Fibroblast of pulmonary artery (primary cell): ENCODE measurements around the gene LRP1B.

ENCODE experiments used
- DNase-seq: peaks from one replicate; pipeline ENCODE4 v3.0.0-alpha.2; 2010; ENCODE audit warnings: low read depth
- H3K4me3 ChIP-seq: replicated peaks from 2 replicates; pipeline ENCODE4 v1.5.1; 2011; ENCODE audit warnings: low read depth, mild to moderate bottlenecking, control low read depth, low read length, moderate library complexity
- CTCF ChIP-seq: IDR thresholded peaks from 2 replicates; pipeline ENCODE4 v1.5.1; 2011; ENCODE audit warnings: mild to moderate bottlenecking, control low read depth, low read length, inconsistent platforms; ENCODE audit errors: missing control alignments

The LRP1B gene

GRCh38 chr2:142025394-142025793 lies 105.4 kb downstream of the LRP1B start:
- TF ChIP-seq CTCF: no peak
- no peak overlapping the region for H3K4me3 ChIP-seq
- DNase-seq: no peak

DNA sequence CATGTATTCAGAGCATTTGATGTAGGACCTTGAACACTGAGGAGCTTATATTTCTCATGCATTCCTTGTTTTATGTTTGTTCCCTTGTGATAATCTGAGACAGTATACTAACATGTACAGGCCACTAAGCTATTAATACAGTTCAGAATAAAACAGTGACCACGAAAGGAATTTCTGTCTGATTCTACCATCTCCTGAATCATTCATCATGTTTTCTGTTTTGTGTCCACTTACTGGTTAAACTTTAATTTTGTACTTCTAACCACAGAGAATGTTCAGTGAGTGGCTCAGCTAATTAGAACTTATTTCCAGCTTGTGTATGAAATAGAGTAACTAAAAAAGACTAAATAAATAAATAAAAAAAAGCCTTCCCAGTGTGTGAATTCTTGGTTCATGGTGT lies 110.4 kb downstream of the LRP1B start:
- no peak for DNase-seq
- H3K4me3 ChIP-seq: no peak overlapping the region
- no peak for TF ChIP-seq CTCF

- TF ChIP-seq CTCF: no peak
- DNase-seq: no peak
- no peak overlapping the region for H3K4me3 ChIP-seq
Observed at GRCh38 chr2:142014536-142014935, 116.3 kb downstream of the LRP1B start.

DNA sequence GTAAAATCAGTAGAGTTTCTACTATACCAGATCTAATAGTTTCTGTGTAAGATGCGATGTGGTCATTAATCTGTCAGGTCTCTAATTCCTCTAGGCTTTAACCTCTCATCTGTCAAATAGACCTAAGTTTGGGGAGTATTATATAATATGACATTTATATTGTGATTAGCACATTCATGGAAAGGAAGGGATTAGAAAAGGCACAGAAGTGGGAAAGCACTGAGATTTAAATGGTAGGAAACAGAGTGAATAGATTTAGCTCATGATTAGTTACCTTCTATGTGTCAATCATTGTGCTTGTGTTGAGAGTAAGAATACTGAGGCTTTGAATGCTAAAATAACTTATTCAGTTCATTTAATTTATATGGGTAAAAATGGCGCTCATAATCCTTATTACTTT lies 118.0 kb downstream of the LRP1B start:
- no peak for DNase-seq
- no peak overlapping the region for H3K4me3 ChIP-seq
- TF ChIP-seq CTCF: no peak

DNA sequence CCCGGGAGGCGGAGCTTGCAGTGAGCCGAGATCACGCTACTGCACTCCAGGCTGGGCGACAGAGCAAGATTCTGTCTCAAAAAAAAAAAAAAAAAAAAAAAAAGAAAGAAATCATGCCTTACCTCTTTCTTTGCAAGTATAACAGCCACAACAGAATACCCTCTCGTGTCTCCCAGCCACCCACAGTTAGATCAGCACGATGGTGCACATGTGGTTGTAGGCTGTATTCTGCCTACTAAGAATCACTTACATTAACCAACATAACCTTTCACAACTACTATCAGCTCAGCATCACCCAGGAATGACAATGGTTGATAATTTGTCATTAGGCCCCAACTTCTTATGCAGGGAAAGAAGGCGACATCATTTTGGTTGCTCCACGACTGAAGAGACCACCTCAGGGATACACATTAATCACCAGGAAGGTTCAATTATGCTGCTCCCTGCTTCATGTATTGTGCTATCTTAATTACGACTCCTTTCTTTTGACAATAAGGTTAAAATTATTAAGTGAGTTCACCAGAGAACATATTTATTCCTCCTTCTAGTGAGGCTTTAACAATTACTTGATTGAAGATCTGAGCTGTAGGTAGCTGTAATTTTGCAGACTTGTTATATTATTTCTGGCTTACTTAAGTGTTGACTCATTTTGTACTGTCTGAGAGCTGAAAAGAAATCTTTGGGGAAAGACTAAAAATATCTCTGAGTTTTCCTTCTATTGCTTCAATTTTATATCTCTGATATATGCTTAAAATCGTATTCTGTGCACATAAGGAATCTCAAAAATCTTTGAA lies 120.1 kb downstream of the LRP1B start:
- no peak for TF ChIP-seq CTCF
- H3K4me3 ChIP-seq: no peak overlapping the region
- no peak for DNase-seq

GRCh38 chr2:142008135-142008744 lies 122.6 kb downstream of the LRP1B start:
- no peak overlapping the region for H3K4me3 ChIP-seq
- no peak for DNase-seq
- TF ChIP-seq CTCF: no peak

DNA sequence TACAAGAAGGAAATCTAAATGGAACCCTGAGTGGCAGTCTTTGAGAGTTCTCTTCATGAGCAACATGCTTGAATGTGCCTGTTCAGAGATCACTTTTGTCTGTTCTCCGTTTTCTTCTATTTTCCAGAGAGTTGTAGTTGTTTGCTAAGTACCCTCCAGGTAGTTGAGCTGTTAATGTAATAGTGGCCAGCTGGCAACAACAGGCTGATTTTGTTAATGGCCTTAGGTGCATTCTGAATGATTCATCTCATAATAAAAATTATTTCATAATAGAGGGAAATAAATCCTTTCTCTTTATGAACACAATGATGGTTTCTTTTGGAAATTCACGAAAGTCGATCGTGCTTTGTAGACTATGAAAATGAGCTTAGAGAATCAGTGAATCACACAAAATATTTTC lies 136.8 kb downstream of the LRP1B start:
- no peak overlapping the region for H3K4me3 ChIP-seq
- no peak for TF ChIP-seq CTCF
- DNase-seq: no peak
